ENCODE measurements around the gene ACTBL2. TPM values are rescaled to one million over a fixed set of nuclear protein-coding genes. Genes with fewer than 3 reads are reported as not detected.

ACTBL2 gene
- total RNA-seq, 1 experiment from 2014 or later: not detected

DNA sequence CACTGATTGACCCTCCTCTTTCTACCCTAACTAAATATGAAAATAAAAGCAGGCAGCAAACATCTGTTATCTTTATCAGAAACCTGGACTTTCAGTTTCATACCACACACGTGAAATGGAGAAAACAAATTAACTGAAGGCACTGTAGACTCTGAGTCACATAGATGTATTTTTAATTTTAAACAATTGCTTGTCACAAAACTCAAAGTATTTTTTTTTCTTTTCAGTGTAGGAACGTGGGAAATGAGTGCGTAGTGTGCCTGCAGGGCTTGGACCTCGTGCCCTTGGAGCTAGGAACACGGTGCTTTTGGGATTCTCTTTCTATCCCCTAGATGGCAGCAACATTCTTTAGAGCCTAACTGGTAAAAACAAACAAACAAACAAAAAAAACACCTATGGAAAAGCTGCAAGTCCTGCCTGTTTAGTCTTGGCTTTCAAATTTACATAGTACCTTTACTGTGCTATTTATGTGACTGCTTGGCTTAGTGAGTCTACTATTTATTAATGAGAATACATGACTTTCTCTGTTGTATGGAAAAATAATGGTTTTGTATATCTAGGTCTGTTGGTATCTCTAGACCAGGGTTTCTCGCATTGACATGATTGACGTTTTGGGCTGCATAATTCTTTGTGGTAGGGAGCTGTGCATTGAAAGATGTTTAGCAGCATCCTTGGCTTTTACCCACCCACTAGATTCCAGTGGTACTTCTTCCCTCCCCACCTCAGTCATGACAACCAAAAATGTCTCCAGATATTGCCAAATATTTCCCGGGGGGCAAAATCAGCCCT, 16.8 kb upstream of the ACTBL2 start:
- H3K27ac Mint-ChIP-seq (ENCODE audit: unreplicated experiment): no peak overlapping the region
- intact Hi-C loops (cut with micrococcal nuclease; ENCODE audit: unreplicated experiment): loop anchor here (1.0 to 5.0 kb wide), 5 partner anchors 153 to 961 kb away; partner anchors contain the start of gene PLK2
- no TSS peak for BruUV-seq (replicated peaks)
- Histone ChIP-seq H3K36me3 (ENCODE audit: control insufficient read depth, insufficient read depth, low read length) (no peaks in the 10 kb centered on the region), H3K9me3 (no peaks in the 10 kb centered on the region), H3K4me3 (ENCODE audit: low read depth, low read length) (no peak overlapping the region), H3K27me3 (replicated peaks; ENCODE audit: control insufficient read depth, insufficient read depth, low read length) (no peaks in the 10 kb centered on the region), H3K4me1 (peaks cover 7% of the 10 kb centered on the region)
- no peaks in the 10 kb centered on the region for H3K9me3 Mint-ChIP-seq (ENCODE audit: unreplicated experiment)
- TF ChIP-seq, protein P1, sequence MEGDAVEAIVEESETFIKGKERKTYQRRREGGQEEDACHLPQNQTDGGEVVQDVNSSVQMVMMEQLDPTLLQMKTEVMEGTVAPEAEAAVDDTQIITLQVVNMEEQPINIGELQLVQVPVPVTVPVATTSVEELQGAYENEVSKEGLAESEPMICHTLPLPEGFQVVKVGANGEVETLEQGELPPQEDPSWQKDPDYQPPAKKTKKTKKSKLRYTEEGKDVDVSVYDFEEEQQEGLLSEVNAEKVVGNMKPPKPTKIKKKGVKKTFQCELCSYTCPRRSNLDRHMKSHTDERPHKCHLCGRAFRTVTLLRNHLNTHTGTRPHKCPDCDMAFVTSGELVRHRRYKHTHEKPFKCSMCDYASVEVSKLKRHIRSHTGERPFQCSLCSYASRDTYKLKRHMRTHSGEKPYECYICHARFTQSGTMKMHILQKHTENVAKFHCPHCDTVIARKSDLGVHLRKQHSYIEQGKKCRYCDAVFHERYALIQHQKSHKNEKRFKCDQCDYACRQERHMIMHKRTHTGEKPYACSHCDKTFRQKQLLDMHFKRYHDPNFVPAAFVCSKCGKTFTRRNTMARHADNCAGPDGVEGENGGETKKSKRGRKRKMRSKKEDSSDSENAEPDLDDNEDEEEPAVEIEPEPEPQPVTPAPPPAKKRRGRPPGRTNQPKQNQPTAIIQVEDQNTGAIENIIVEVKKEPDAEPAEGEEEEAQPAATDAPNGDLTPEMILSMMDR (IDR thresholded peaks at IDR 0.05; ENCODE audit: insufficient read depth in 1 of 2, low read depth in 1 of 2, low read length in 1 of 2, severe bottlenecking in 1 of 2, unreplicated experiment in 1 of 2): peak; percentile 67 to 77
- no peaks in the 10 kb centered on the region for H3K36me3 Mint-ChIP-seq (ENCODE audit: insufficient read depth, unreplicated experiment)
- ChIA-PET CTCF (interaction anchor here (0.6 to 3.7 kb wide), 12 partner anchors 10 to 1669 kb away, joined by 3 to 28 read pairs (median 3); no protein-coding TSS in a partner anchor), POLR2A (no interaction called here)
- peak in 1 of 2 experiments; percentile 53 for DNase-seq
- H3K27me3 Mint-ChIP-seq (ENCODE audit: insufficient read depth, unreplicated experiment): no peaks in the 10 kb centered on the region
- peaks cover 8% of the 10 kb centered on the region for H3K4me1 Mint-ChIP-seq (ENCODE audit: low read depth, unreplicated experiment)
- peak overlapping the region; percentile 46 for H3K4me3 Mint-ChIP-seq (ENCODE audit: unreplicated experiment)

DNA sequence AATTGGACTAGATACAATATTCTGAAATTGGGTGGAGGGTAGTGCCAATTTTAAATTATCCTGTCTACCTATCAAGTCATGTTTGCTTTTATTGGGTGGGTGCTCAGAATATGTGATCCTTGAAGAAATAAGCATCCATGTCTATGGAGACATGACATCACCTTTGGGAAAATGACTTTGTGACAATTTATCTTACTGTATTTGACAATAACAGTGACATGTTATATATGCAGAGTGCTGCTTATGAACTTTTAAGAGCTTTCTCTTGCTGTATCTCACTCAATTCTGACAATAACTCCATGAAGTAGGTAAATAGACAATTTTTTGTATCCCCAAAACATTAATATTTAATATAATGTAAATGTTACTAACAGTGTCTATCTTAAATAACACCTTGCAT, 15.1 kb upstream of the ACTBL2 start:
- H3K9me3 Mint-ChIP-seq (ENCODE audit: unreplicated experiment): no peaks in the 10 kb centered on the region
- POLR2A ChIA-PET: no interaction called here
- Histone ChIP-seq H3K27me3 (replicated peaks; ENCODE audit: control insufficient read depth, insufficient read depth, low read length) (no peaks in the 10 kb centered on the region), H3K4me3 (ENCODE audit: low read depth, low read length) (no peak overlapping the region), H3K36me3 (ENCODE audit: control insufficient read depth, insufficient read depth, low read length) (no peaks in the 10 kb centered on the region), H3K9me3 (no peaks in the 10 kb centered on the region), H3K4me1 (peaks cover 10% of the 10 kb centered on the region)
- TF ChIP-seq, protein P1 (IDR thresholded peaks at IDR 0.05; ENCODE audit: insufficient read depth in 1 of 2, low read depth in 1 of 2, low read length in 1 of 2, severe bottlenecking in 1 of 2, unreplicated experiment in 1 of 2): no peak
- no peak overlapping the region for H3K27ac Mint-ChIP-seq (ENCODE audit: unreplicated experiment)
- BruUV-seq (replicated peaks): no TSS peak
- no peak for DNase-seq
- peaks cover 13% of the 10 kb centered on the region for H3K4me1 Mint-ChIP-seq (ENCODE audit: low read depth, unreplicated experiment)
- H3K36me3 Mint-ChIP-seq (ENCODE audit: insufficient read depth, unreplicated experiment): no peaks in the 10 kb centered on the region
- no peak overlapping the region for H3K4me3 Mint-ChIP-seq (ENCODE audit: unreplicated experiment)
- CTCF ChIA-PET: no interaction called here
- no peaks in the 10 kb centered on the region for H3K27me3 Mint-ChIP-seq (ENCODE audit: insufficient read depth, unreplicated experiment)
- intact Hi-C loops (cut with micrococcal nuclease; ENCODE audit: unreplicated experiment): loop anchor here (5.0 kb wide), 1 partner anchor 390 kb away; no protein-coding TSS in a partner anchor

DNA sequence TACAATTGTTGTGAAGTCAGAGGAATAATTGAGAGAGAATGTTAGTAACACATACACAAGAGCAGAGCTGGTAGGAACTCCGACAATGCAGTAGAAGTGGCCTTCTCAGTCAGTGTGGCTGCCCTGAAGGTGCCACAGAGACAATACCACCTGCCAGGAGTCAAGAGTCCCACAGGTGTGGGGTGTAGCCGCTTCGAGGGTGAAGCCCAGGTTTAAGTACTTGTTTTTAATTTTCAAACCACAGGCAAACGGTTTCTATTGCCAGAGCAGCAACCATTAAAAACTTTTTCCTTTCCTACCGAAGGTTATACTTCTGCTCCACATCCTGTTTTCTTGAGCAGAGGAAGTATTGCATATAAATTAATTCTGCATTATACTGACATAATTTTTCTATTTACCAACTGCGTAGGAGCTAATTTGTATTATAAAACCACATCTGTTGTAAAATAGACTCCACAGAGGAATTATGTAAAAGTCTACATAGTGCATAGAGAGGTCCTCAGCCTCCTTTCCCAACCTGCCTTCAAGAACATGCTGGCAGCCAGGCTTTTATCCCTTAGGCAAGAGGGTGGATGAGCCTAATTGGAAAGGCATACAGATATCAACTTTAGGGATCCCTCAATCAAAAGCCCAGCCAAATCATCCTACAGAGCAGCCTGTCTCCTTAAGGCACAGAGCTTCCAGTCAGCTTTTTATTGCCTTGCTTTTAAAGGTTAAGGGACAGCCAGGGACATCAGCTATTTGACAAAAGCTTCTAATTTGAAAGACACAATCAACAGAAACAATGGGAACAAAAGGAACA, 12.9 kb upstream of the ACTBL2 start:
- no peak for DNase-seq
- POLR2A ChIA-PET: no interaction called here
- CTCF ChIA-PET: interaction anchor here (0.7 kb wide), 1 partner anchor 90 kb away, joined by 3 read pairs; no protein-coding TSS in a partner anchor
- TF ChIP-seq, protein P1 (IDR thresholded peaks at IDR 0.05; ENCODE audit: insufficient read depth in 1 of 2, low read depth in 1 of 2, low read length in 1 of 2, severe bottlenecking in 1 of 2, unreplicated experiment in 1 of 2): no peak
- Mint-ChIP-seq H3K27me3 (ENCODE audit: insufficient read depth, unreplicated experiment) (no peaks in the 10 kb centered on the region), H3K36me3 (ENCODE audit: insufficient read depth, unreplicated experiment) (no peaks in the 10 kb centered on the region), H3K27ac (ENCODE audit: unreplicated experiment) (no peak overlapping the region), H3K9me3 (ENCODE audit: unreplicated experiment) (peaks cover 10% of the 10 kb centered on the region), H3K4me3 (ENCODE audit: unreplicated experiment) (no peak overlapping the region), H3K4me1 (ENCODE audit: low read depth, unreplicated experiment) (peaks cover 20% of the 10 kb centered on the region)
- no peaks in the 10 kb centered on the region for H3K9me3 ChIP-seq
- no peaks in the 10 kb centered on the region for H3K36me3 ChIP-seq (ENCODE audit: control insufficient read depth, insufficient read depth, low read length)
- no peaks in the 10 kb centered on the region for H3K27me3 ChIP-seq (replicated peaks; ENCODE audit: control insufficient read depth, insufficient read depth, low read length)
- no peak overlapping the region for H3K4me3 ChIP-seq (ENCODE audit: low read depth, low read length)
- H3K4me1 ChIP-seq: peaks cover 10% of the 10 kb centered on the region
- intact Hi-C loops (cut with micrococcal nuclease; ENCODE audit: unreplicated experiment): loop anchor here (5.0 kb wide), 1 partner anchor 392 kb away; no protein-coding TSS in a partner anchor
- no TSS peak for BruUV-seq (replicated peaks)
